CD4-positive, alpha-beta T cell treated with Interleukin-10 for 1 hour (primary cell): Measurements from ENCODE around the gene SUMO1.

Source experiments
- DNase-seq: peaks from one replicate; pipeline ENCODE4 v3.0.0-alpha.2; 2020

The SUMO1 gene

DNA sequence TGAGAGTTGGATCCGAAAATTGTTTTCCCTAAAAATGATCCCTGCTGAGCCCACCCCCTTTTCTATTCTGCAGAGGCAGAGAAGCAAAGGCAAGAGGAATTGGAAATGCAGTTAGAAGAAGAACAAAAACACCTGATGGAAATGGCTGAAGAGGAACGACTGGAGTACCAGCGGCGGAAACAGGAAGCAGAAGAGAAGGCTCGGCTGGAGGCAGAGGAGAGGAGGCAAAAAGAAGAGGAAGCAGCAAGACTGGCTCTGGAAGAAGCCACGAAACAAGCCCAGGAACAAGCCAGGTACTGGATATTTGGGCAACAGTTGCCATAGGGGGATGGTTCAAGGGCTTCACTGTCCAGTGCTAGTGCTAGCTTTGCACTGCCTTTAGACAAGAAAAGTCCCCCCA is 41.7 kb downstream of the SUMO1 start:
- no peak for DNase-seq

GRCh38 chr2:202194418-202194817 is 44.0 kb downstream of the SUMO1 start:
- DNase-seq: no peak

- no peak for DNase-seq
These were observed 44.5 kb downstream of the SUMO1 start for GRCh38 chr2:202193881-202194353.

GRCh38 chr2:202193305-202193704 is 45.1 kb downstream of the SUMO1 start:
- DNase-seq: no peak

DNA sequence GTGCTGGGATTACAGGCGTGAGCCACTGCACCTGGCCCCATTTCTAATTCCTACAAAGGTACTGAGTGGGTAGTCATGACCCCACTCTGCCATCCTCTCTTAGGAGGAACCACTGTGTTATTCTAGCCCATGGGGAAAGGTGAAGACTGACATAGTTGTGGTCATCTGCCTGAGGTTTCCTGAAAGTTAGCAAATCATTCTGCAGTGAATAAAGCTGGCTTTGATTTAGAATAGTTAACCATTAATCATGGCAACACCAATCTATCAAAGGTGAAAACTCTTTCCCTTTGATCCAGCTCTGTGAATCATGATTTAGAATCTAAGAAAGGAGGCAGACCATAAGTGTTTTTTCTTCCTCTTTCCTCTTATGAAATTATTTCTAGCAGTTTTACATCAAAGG is 50.8 kb downstream of the SUMO1 start:
- no peak for DNase-seq

GRCh38 chr2:202186641-202187202 is 51.7 kb downstream of the SUMO1 start:
- DNase-seq: no peak

DNA sequence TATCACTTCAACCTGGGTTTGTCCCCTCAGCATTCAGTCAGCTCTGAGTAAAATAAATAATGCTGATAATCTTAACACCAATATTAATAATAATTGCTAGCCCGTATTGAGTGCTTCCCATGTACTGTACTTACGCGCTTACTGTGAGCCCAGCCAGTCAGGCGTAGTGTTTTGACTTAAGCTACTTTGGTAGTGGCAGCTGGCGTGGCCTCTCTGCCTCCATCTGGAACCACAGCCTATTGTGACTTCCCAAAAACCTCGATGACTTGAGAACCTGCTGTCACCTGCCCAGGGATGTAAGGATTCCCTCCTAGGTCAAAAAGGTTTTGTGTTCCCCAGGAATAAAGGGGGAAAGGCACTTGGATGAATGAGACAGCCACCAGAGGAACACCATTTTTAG is 53.2 kb downstream of the SUMO1 start:
- DNase-seq: no peak

GRCh38 chr2:202184557-202184956 is 53.8 kb downstream of the SUMO1 start:
- no peak for DNase-seq

DNA sequence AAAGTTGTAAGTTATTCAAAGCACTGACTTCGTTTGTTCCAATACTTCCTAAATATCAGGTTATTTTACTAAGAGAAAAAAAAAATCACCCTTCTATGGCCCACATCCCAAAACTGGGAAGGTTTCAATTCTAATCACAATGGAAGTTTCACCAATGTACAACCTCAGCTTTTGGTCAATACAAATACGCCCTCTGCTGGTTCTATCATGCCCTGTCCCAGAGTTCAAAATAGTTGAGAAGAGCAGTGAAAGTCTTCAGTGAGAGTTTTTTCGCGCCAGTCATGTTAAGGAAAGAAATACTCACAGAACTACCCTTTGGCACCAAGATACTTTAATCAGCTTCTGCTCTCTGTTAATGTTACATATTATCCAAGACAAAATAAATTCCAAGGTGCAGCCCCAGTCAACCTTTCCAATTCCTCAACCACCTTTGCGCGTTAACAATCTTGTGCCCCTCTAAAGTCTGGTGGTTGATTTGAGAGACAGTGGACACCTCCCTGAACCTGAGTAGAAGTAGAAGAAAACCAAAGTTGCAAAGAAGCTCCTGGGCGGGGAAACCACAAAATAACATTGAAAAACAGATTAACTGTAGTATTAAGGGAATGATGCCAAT is 59.9 kb downstream of the SUMO1 start:
- peak; percentile 70 for DNase-seq

GRCh38 chr2:202172439-202173211 is 65.8 kb downstream of the SUMO1 start:
- DNase-seq: peak; percentile 12

GRCh38 chr2:202171241-202171825 is 67.1 kb downstream of the SUMO1 start:
- DNase-seq: no peak

GRCh38 chr2:202169832-202170424 is 68.5 kb downstream of the SUMO1 start:
- no peak for DNase-seq

GRCh38 chr2:202169131-202169530 is 69.3 kb downstream of the SUMO1 start:
- DNase-seq: no peak

- DNase-seq: no peak
These were observed 72.5 kb downstream of the SUMO1 start for GRCh38 chr2:202165945-202166344.

GRCh38 chr2:202165208-202165607 is 73.2 kb downstream of the SUMO1 start:
- no peak for DNase-seq

DNA sequence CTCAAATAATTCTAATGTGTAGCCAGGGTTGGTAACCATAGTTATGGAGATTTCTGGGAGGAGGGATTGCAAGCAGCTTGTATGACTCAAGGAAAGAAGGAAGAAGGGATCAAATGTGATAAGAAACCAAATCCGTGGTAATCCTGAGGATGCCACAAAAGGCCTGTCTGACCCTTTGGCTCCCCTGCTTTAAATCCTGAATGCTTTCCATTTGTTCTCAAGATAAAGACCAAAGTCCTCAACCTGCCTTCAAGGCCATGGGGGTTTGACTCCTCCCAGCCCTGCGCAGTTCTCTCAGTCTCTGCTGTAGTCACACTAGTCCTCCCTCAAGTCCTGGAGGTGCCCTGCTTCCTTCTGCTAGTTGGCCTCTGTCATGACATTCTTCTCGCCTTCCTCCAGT is 74.0 kb downstream of the SUMO1 start:
- no peak for DNase-seq

DNA sequence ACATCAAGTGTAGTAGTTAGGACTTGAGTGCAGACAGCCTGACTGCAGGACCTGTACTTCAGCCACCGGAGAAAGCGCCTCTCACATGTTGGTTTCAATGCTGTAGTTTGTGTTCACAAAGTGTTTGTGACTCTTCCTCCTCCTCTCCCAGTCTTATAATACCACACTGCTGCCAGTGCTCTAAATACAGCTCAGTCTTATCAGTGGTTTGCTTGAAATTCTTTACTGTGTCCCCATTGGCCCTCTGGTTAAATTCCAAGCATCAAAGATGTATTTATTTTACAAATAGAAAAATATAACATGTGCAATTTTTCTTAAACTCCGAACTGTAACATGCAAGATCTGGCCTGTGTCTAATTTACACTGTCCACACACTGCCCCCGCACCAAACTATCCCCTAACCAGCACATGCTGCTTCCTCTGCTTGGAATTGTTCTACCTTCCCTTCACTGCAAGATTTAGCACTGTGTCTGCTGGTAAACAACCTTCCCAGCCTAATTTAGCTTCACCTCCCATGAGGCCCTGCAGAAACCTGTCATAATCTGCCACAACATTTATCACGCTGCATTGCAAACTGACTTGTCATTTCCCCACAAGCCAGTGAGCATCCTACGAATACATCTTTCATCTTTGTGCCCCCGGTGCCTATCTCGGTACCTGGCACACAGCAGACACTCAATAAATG is 77.1 kb downstream of the SUMO1 start:
- DNase-seq: no peak

DNA sequence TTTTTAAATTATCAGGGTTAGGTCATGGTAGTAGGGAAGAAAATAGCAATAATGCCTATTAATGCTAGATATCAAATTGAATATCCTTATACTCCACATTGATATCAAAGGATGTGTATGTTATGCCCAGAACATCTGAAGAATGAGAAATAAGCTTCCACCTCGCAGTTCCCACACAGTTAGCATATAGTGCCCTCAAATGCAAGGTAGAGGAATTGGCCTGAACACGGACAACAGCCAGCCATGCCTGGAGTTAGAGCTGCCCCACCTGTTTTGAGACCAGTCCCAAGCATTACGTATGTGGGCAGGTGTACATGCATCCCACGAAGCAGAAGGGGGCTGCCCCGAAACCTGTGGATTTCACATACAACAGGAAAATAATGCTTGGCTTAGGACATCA is 79.6 kb downstream of the SUMO1 start:
- no peak for DNase-seq

GRCh38 chr2:202157211-202157990 is 81.0 kb downstream of the SUMO1 start:
- no peak for DNase-seq
